K562 (cell line): Measurements from ENCODE around the gene SEC24C. TPM values are rescaled to one million over a fixed set of nuclear protein-coding genes. Genes with fewer than 3 reads are reported as not detected.

ENCODE experiments used
- BACH1 ChIP-seq: fragments of 200-800 bp; sonication (Bioruptor generic); IDR thresholded peaks from 2 replicates; pipeline ENCODE4 v1.6.1; 2016; ENCODE audit warnings: missing genetic modification characterization, missing compliant biosample characterization
- BCL6 ChIP-seq: fragments of 250-450 bp; sonication (Bioruptor Pico); IDR thresholded peaks from 2 replicates; pipeline ENCODE4 v1.4.0; 2020
- DDX20 ChIP-seq: fragments of 450-650 bp; IDR thresholded peaks from 2 replicates; pipeline ENCODE4 v1.6.1; 2016; ENCODE audit warnings: missing genetic modification characterization, low read depth, mild to moderate bottlenecking, missing compliant biosample characterization, moderate library complexity
- ELF2 ChIP-seq: fragments of 250-450 bp; sonication (Bioruptor Pico); IDR thresholded peaks from 2 replicates; pipeline ENCODE4 v1.5.0; 2021; ENCODE audit warnings: mild to moderate bottlenecking
- GABPB1 ChIP-seq: sonication (generic); formaldehyde crosslinking; IDR thresholded peaks from 2 replicates; pipeline ENCODE4 v1.8.0; 2022; ENCODE audit warnings: mild to moderate bottlenecking, missing genetic modification reagents
- HBP1 ChIP-seq: fragments of 450-650 bp; formaldehyde crosslinking; IDR thresholded peaks from 2 replicates; pipeline ENCODE4 v1.4.0; 2022; ENCODE audit warnings: missing genetic modification characterization
- MAFF ChIP-seq: IDR thresholded peaks from 2 replicates; pipeline ENCODE4 v1.6.1; 2012; ENCODE audit warnings: low read length, improper control_type of control experiment
- MEIS2 ChIP-seq: fragments of 450-650 bp; IDR thresholded peaks from 2 replicates; pipeline ENCODE4 v1.6.1; 2014; ENCODE audit warnings: mild to moderate bottlenecking; ENCODE audit not compliant: partially characterized antibody
- NUFIP1 ChIP-seq: fragments of 450-650 bp; IDR thresholded peaks from 2 replicates; pipeline ENCODE4 v1.6.1; 2018; ENCODE audit not compliant: partially characterized antibody
- POLR2AphosphoS2 ChIP-seq: IDR thresholded peaks from 2 replicates; pipeline ENCODE4 v1.6.1; 2012; ENCODE audit warnings: low read length, improper control_type of control experiment
- RERE ChIP-seq: sonication (generic); formaldehyde crosslinking; IDR thresholded peaks from 2 replicates; pipeline ENCODE4 v1.8.0; 2023; ENCODE audit warnings: missing genetic modification reagents, mild to moderate bottlenecking, borderline replicate concordance
- ZNF124 ChIP-seq: sonication (generic); formaldehyde crosslinking; IDR thresholded peaks from 2 replicates; pipeline ENCODE4 v1.8.1; 2022; ENCODE audit warnings: missing genetic modification reagents
- ZNF280B ChIP-seq: fragments of 250-450 bp; sonication (Bioruptor Pico); IDR thresholded peaks from 2 replicates; pipeline ENCODE4 v1.5.1; 2021; ENCODE audit warnings: mild to moderate bottlenecking
- ZNF347 ChIP-seq: fragments of 450-650 bp; formaldehyde crosslinking; IDR thresholded peaks from 2 replicates; pipeline ENCODE4 v1.4.0; 2020; ENCODE audit warnings: low read depth, mild to moderate bottlenecking, moderate library complexity
- polyA plus RNA-seq, 8 experiments: library from polyadenylated mRNA; depleted of rRNA in 4 of 8; stranded (reverse) in 5 of 8; unstranded in 3 of 8; fragments of >200 nt; fragmentation: Nextera tagmentation in 2 of 8; fragmentation: Illumina TruSeq in 1 of 8; extraction: Ambion mirVana in 2 of 8; extraction: Trizol in 1 of 8; gene quantifications; 2 replicates each; pipeline versions ENCODE4 v1.2.1 to v1.2.3, GENCODE V29; 2011 to 2014; ENCODE audit warnings: inconsistent platforms in 1 of 8, missing spikeins in 1 of 8
- total RNA-seq, 7 experiments: library from RNA; depleted of rRNA in 6 of 7; stranded (reverse); fragments of >200 nt in 6 of 7; fragmentation: Illumina TruSeq in 2 of 7; extraction: Trizol in 2 of 7; gene quantifications; 2 replicates each; pipeline versions ENCODE4 v1.2.1 to v1.2.3, GENCODE V29; 2011 to 2021; ENCODE audit warnings: low replicate concordance in 1 of 7
- TF ChIP-seq, protein P1 (sequence below), 2 experiments: fragments of 450-650 bp; conservative IDR thresholded peaks; 2 replicates each; pipeline ENCODE4 v1.6.1; 2017; ENCODE audit warnings: mild to moderate bottlenecking in 2 of 2, moderate library complexity in 2 of 2
- TF ChIP-seq, protein P2 (sequence below): fragments of 200-800 bp; sonication (Bioruptor generic); IDR thresholded peaks from 2 replicates; pipeline ENCODE4 v1.6.1; 2017; ENCODE audit warnings: missing genetic modification characterization, missing compliant biosample characterization

Gene SEC24C
- total and polyA plus RNA-seq, 9 of the 15 experiments (the other 6 are each of a cell fraction or from before 2014, with no cell fraction given) = 19.0 to 115 (median 70.5) TPM

- peak; percentile 17 for TF ChIP-seq NUFIP1
- TF ChIP-seq HBP1 (CRISPR knock-in tag) = no peak
- TF ChIP-seq, protein P1, sequence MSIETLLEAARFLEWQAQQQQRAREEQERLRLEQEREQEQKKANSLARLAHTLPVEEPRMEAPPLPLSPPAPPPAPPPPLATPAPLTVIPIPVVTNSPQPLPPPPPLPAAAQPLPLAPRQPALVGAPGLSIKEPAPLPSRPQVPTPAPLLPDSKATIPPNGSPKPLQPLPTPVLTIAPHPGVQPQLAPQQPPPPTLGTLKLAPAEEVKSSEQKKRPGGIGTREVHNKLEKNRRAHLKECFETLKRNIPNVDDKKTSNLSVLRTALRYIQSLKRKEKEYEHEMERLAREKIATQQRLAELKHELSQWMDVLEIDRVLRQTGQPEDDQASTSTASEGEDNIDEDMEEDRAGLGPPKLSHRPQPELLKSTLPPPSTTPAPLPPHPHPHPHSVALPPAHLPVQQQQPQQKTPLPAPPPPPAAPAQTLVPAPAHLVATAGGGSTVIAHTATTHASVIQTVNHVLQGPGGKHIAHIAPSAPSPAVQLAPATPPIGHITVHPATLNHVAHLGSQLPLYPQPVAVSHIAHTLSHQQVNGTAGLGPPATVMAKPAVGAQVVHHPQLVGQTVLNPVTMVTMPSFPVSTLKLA (conservative IDR thresholded peaks at IDR 0.05) = no peak
- no peak for TF ChIP-seq BCL6
- no peak for TF ChIP-seq RERE
- no peak for TF ChIP-seq MAFF
- TF ChIP-seq DDX20 = no peak
- TF ChIP-seq ZNF124 (CRISPR knock-in tag) = no peak
- no peak for TF ChIP-seq GABPB1 (CRISPR knock-in tag)
- peak; percentile 23 for TF ChIP-seq MEIS2
- TF ChIP-seq POLR2AphosphoS2 = no peak
- no peak for TF ChIP-seq ZNF347 (CRISPR knock-in tag)
- TF ChIP-seq, protein P2, sequence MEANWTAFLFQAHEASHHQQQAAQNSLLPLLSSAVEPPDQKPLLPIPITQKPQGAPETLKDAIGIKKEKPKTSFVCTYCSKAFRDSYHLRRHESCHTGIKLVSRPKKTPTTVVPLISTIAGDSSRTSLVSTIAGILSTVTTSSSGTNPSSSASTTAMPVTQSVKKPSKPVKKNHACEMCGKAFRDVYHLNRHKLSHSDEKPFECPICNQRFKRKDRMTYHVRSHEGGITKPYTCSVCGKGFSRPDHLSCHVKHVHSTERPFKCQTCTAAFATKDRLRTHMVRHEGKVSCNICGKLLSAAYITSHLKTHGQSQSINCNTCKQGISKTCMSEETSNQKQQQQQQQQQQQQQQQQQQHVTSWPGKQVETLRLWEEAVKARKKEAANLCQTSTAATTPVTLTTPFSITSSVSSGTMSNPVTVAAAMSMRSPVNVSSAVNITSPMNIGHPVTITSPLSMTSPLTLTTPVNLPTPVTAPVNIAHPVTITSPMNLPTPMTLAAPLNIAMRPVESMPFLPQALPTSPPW = no peak
- no peak for TF ChIP-seq ELF2 (CRISPR knock-in tag)
- TF ChIP-seq BACH1 (tag) = no peak
- TF ChIP-seq ZNF280B (CRISPR knock-in tag) = no peak
Observed at GRCh38 chr10:73782749-73783085, 38.5 kb downstream of the SEC24C start (continued).
